NOMO-1 treated with DMSO at 0.1 percent for 48 hours (cell line): ENCODE data around the gene LIPA.
"Not testable (repeated sequence)": the region's sequence is repeated elsewhere in the genome, so short reads cannot be mapped to it uniquely, and the experiment has no call there.

Experiments
- DNase-seq: peaks from one replicate; lab custom pipeline; 2025; ENCODE audit not compliant: unreplicated experiment; lab: John Stamatoyannopoulos, UW

Gene LIPA

DNA sequence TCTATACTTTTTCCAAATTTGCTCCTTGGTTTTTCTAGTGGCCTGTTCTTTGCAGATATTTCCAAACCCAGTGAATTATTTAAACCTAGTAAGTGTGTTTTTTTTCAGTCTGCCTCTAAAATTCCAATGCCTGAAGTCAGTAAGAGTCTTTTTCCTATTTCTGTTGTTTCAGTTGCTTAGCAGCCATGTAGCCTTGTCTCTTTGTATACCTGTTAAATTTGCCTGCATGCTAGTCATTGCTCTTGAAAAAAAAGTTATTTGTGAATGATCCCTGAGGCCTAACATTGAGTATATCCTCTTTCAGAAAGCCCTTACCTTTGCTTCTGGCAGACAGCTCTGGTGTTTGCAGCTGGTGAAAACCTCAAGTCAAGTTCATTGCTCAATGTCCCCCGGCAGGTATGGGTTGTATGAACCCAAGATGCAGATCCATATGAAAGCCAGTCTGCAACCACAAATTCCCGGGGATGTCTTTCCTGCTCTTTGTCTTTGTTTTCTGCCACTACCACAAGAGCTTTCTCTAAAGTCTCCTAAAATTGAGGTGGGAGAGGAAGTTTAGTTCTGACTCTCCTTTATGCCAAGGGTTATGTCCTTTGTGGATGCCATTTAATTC is 80.2 kb downstream of the LIPA start:
- DNase-seq: no peak

DNA sequence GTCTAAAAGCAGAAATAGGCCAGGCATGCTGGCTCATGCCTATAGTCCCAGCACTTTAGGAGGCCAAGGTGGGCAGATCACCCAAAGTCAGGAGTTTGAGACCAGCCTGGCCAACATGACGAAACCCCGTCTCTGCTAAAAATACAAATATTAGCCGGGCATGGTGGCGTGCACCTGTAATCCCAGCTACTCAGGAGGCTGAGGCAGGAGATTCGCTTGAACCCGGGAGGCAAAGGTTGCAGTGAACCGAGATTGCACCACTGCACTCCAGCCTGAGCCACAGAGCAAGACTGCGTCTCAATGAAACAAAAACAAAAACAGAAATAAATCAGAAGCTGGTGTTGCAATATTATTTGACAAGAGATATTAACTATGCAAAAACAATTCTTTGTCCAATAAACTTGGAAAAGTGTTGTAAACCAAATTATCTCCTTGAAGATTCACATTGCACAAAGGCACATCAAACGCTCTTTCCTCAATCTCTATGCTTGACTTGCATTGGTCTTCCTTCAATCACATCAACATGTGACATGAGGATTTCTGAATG is 83.1 kb downstream of the LIPA start:
- not testable (repeated sequence) for DNase-seq

DNA sequence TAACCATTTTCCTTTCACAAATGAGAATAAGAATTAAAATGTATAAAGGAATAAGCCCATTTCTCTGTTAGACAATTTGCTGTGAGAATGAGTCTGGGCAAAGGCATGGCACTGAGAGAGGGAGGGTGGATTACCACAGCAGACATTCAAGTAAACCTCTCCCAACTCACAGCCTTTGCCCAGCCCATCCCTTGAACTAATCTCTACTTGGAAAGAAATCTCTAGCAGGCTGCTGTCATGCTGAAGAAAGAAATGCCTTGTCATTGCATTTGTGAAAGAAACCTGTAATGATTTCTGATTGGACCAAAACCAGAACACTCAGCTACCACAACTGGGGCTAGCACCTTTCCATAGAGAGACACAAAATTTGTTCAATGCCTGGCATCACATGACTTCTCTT is 83.7 kb downstream of the LIPA start:
- DNase-seq: no peak

DNA sequence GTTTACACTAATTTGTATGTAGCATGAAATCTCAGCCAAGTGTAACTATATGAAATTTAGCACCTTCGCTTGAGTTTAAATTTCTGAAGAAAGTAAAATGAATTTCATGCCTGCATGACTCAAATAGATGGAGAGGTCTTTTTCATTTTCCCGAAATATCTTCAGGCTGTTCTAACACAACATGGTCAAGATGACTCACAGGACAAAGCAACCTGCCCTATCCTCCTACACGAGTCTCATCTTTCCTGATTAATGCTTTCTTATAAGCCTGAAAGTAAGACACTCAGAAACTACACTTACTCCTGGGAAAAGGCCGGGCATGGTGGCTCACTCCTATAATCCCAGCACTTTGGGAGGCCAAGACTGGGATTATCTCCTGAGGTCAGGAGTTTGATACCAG is 85.7 kb downstream of the LIPA start:
- no peak for DNase-seq

DNA sequence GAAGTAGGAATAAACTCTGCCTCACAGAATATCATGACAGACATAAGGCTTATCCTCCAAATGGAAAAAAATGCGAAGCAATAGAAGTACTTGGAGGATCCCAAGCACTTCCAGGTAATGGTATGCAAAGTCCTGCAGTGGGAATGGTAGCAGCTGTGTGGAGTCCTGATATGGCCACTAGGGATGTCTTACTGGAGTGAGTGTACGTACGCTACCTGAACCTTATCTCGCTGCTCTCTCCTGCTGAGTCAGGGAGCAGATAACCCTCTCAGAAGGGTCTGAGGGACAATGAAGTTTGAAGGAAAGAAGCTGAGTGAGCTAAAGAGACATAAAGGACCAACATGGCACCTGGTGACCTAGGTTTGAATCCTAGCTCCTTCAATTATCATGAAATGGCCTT is 86.7 kb downstream of the LIPA start:
- DNase-seq: no peak

GRCh38 chr10:89164080-89164479 is 87.5 kb downstream of the LIPA start:
- peak; percentile 26 for DNase-seq
